Measurements from ENCODE around the gene KCNH4. TPM values are rescaled to one million over a fixed set of nuclear protein-coding genes. Genes with fewer than 3 reads are reported as not detected.
A peak's percentile ranks its signal among the peaks of the same experiment; 100 is the strongest.
"Not testable (repeated sequence)": the region's sequence is repeated elsewhere in the genome, so short reads cannot be mapped to it uniquely, and the experiment has no call there.

KCNH4 gene
- under 1 TPM; 0.23 to 0.54 TPM for total RNA-seq

DNA sequence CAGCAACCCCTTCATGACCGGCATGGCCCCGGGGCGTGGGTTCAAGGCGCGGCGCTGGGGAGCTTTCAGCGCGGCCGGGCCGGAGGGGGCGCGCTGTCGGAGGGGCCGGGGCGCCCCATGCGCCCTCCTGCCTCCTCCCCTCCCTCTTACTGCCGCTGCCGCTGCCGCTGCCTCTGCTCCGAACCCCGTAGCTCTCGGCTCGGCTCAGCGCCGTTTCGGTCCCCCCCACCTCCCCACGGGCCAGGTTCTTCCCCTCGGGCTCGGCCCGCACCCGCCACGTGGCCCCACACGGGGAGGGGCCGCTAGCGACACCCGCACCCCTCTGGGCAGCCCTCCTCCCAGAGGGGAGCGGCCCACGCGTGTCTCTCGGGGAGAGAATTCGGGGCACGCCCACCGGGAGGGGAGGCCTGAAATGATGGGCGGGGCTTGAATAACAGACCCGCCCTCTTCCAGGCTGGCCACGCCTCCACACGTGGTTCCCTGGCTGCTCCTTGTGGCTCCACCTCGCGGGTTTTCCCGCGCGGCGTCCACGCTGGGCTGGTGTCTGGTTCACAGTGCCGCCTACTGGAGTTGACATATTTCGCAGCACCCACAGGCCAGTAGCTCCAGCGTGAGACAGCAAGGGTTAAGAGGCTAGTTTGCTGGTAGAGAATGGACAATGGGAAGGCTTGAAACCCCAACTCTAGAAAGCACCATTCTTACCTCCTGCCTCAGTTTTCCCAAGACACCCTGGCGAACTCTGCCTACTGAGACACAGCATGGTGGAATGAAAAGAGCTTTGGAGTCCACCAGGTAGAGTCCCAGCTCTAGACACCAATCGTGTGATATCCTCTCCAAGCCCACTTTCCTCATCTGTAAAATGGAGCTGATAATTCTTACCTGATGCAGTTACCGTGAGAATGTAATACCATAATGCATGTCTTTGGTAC is at the start of gene KCNH4:
Gene KCNH4, minus strand, starts transcription at position 221 of the 929 bp plus-strand sequence. Its CDS starts 197 bp downstream, at position 24.
- Mint-ChIP-seq H3K36me3 (peaks cover 0 to 7% of the 10 kb centered on the region in 2 donors), H3K27ac (no peak within 1 kb of the TSS)

DNA sequence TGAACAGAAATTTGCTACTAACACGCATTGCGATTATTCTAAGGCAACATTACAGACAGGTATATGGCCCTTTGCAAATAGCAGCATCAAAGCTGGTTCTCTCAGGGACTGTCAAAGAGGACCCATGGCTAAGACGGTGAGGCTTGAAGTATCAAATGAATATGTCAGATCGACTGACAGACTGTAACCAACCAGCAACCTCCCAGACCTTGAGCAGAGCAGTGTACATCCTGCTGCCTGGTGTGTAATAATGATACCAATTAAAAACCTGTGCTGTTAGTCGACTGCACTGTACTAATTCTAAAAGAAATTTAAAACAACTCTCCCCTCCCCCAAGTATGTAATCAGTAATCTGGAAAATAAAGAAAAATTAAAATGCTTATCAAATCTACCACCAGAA is 49.3 kb upstream of the KCNH4 start:
- no peak overlapping the region for H3K27ac Mint-ChIP-seq
- H3K36me3 Mint-ChIP-seq, result no peaks in the 10 kb centered on the region
- ATAC-seq (peak; percentile 53 to 93), DNase-seq (ENCODE audit: low spot score in 2 of 2) (no peak)
- H3K9me3 Mint-ChIP-seq, result no peaks in the 10 kb centered on the region

More for the DNA sequence above, at the start of gene KCNH4:
- ATAC-seq (peak; percentile 47 to 74), DNase-seq (ENCODE audit: low spot score in 2 of 2) (peak; percentile 83 to 88)
- no peaks in the 10 kb centered on the region for H3K9me3 Mint-ChIP-seq

DNA sequence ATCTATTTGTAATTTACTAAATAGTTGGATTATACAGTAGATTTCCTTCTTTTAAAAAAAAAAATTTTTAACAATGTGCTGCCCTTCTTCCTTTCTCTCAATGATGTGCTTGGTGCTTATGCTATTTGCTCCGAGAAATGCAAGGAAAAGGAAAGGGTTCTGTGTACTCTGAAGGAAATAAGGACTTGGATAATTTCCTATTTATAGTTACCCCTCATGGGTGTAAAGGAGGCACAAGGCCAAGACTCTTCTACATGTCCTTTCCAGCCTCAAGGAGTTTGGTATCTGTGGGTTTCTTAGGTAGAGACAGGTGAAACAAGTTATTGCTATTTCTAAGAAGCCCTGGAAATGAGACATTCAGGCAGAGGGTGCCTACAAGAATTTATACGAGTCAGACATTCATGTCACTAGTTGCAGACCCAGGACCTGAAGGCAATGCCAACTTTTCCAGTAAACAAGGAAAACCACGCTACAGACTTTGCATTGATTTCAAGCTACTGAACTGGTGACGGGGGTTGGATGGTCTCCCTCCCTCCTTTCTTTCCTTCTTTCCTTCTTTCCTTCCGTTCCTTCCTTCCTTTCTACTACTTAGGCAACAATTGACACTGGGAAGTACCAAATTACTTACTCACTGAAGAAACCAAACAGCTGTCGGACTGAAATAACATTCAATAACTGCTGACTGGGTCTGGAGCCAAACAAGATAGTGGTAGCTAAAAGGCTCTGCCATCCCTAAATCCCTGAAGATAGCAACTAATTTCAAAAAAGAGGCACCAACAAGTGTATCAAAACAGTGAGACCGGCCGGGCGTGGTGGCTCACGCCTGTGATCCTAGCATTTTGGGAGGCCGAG is 47.1 kb upstream of the KCNH4 start:
- Mint-ChIP-seq H3K36me3 (no peaks in the 10 kb centered on the region), H3K27ac (peak overlapping the region; percentile 37 to 53), H3K9me3 (no peaks in the 10 kb centered on the region)
- DNase-seq (ENCODE audit: low spot score in 2 of 2) (no peak), ATAC-seq (peak in 1 of 2 donors; percentile 18)

DNA sequence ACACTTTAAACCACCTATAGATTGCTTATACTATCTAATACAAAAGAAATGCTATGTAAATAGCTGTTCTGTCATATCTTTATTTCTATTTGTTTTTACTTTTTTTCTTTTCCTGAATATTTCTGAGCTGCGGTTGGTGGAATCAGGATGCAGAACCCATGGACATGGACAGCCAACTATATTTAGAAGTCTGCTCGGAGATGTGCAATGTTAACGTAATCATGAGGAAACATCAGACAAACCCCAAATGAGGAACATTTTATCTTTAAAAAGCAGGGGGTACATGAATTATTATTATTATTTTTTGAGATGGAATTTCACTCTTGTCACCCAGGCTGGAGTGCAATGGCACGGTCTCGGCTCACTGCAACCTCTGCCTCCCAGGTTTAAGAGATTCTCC is 44.7 kb upstream of the KCNH4 start:
- Mint-ChIP-seq H3K9me3 (no peaks in the 10 kb centered on the region), H3K27ac (no peak overlapping the region), H3K36me3 (peaks cover 0 to 10% of the 10 kb centered on the region in 2 donors)
- ATAC-seq, result no peak
- DNase-seq (ENCODE audit: low spot score in 2 of 2), result no peak

DNA sequence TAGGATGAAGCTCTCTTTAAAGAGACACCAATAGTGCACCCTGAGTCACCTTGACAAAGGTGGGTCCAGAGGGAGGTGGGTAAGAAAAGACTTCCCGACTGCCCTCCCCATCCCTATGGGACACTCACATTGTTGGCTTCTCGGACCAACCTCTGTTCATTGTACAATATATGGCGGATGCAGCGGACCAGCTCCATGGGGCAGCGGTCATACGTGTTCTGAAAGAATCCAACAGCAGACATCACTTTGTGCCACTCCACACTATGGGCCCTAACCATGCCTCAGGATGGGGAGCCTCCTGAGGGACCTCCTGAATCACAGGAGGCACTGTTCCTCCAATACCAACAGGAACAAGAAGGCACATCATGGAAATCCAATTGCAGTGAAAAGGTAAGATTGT is 43.7 kb upstream of the KCNH4 start:
- no peak for DNase-seq (ENCODE audit: low spot score in 2 of 2)
- Mint-ChIP-seq H3K27ac (peak overlapping the region; percentile 3 to 29), H3K36me3 (peaks cover 0 to 10% of the 10 kb centered on the region in 2 donors), H3K9me3 (no peaks in the 10 kb centered on the region)
- ATAC-seq, result no peak

DNA sequence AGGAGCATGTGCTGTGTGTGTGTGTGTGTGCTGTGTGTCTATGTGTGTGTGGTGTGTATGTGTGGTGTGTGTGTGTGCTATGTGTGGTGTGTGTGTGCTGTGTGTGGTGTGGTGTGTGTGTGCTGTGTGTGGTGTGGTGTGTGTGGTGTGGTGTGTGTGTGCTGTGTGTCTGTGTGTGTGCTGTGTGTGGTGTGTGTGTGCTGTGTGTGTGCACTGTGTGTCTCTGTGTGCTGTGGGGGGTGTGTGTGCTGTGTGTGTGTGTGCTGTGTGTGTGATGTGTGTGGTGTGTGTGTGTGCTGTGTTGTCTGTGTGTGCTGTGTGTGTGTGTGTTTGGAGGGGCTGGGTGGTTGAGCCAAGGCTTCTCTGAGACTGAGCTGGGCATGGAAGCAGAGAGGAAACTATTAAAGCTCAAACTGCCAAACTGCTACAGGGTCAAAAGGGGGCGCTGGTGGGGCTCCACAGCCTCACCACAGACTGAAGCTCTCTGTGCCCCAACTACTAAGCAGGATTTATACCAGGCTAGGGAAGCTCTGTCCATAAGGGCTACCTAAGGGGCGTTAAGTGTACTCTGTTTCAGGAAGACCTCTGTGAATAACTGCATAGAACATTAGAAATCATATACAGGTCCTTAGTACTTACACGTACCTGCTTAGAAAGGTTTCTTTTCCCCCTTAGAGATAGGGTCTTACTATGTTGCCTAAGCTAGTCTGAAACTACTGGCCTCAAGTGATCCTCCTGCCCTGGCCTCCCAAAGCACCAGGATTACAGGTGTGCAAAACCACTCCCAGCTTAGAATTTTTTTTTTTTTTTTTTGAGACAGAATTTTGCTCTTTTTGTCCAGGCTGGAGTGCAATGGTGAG is 41.2 kb upstream of the KCNH4 start:
- Mint-ChIP-seq H3K27ac (peak overlapping the region; percentile 80 to 86), H3K36me3 (peaks cover 4 to 10% of the 10 kb centered on the region in 2 donors), H3K9me3 (no peaks in the 10 kb centered on the region)
- DNase-seq (ENCODE audit: low spot score in 2 of 2), result peak in 1 of 2 donors; percentile 51
- ATAC-seq, result peak; percentile 76 to 77

DNA sequence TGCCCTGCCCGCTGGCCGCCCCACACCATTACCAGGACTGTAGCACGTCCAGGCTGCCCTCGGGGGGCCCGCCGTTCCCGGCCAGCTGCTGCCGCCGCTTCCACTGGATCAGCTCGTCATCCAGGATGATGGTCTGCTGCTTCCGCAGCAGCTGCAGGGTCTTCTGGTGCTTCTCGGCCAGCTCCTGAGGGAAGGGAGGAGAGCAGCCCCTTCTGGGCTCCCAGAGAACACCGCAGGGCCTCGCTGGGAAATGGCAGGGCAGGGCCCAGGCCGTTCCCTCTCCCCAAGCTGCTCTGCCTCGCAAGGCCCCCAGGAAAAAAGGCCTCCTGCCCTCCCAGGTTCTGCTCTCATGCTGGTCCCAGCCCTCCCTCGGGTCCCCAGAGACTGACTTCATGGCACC is 38.3 kb upstream of the KCNH4 start:
- ATAC-seq, result peak in 1 of 2 donors; percentile 29

DNA sequence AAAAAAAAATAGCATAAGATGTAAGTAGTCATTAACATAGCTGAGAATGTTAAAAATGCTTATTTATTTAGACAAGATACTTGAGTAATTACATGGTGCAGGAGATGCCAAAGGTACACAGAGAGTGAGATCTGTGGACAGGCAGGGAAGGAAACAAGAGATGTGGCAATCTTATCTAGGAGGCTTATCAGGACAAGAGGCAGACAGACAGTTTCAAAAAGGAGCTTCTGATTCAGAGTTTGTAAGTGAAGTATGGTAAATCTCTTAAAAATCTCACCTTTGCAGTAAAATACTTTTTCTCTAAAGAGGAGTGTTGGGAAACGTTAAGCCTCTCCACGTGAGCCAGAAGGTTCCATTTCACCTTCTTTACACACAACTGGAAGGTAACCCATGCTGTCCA is 33.2 kb upstream of the KCNH4 start:
- Mint-ChIP-seq H3K27ac (peak overlapping the region in 1 of 2 donors; percentile 18), H3K36me3 (peaks cover 0 to 19% of the 10 kb centered on the region in 2 donors), H3K9me3 (no peaks in the 10 kb centered on the region)
- no peak for DNase-seq (ENCODE audit: low spot score in 2 of 2)
- ATAC-seq, result no peak

More for the DNA sequence above, 38.3 kb upstream of the KCNH4 start:
- not testable (repeated sequence) for H3K36me3 Mint-ChIP-seq; H3K9me3 Mint-ChIP-seq; DNase-seq (ENCODE audit: low spot score in 2 of 2); H3K27ac Mint-ChIP-seq

DNA sequence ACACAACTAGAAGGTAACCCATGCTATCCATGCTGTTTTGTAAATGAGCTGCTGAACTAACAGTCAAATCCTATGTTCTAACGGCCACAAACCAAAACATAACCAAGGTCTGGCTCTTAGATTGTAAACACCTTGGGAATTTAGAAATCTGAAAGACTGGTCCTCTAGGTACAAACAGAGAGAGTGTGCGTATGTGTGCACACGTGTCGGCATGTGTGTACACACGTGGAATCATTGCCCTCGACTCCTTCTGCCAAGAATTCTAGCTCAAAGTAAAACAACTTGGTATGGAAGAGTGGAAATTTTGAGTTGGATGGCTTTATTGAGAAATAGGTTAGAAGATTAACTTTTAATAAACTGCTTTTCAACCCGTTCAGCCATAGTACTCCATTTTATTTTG is 31.4 kb upstream of the KCNH4 start:
- ATAC-seq (no peak), DNase-seq (ENCODE audit: low spot score in 2 of 2) (no peak)
- Mint-ChIP-seq H3K27ac (no peak overlapping the region), H3K9me3 (no peaks in the 10 kb centered on the region), H3K36me3 (peaks cover 0 to 17% of the 10 kb centered on the region in 2 donors)

DNA sequence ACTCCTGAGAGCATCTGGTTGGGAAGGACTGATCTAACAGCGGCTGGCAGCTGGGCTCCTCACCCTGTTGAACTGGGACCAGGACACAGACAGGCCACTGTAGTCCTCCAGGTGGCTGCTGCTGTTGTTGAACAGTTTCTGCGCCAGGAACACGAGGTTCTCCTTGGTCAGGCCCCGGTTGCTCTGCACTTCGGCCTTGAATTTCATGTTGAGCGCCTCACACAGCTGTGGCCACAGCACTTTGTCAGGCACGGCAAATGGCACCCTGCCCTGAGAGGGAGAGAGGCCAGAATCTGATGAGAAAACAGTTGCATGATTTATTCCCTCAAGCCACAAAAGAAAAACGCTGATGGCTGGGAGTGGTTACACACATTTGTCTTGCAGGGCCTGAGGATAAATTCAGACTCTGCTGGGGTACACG is 31.0 kb upstream of the KCNH4 start:
- H3K36me3 Mint-ChIP-seq, result peaks cover 0 to 12% of the 10 kb centered on the region in 2 donors
- H3K9me3 Mint-ChIP-seq; DNase-seq (ENCODE audit: low spot score in 2 of 2); ATAC-seq; H3K27ac Mint-ChIP-seq: not testable (repeated sequence)

DNA sequence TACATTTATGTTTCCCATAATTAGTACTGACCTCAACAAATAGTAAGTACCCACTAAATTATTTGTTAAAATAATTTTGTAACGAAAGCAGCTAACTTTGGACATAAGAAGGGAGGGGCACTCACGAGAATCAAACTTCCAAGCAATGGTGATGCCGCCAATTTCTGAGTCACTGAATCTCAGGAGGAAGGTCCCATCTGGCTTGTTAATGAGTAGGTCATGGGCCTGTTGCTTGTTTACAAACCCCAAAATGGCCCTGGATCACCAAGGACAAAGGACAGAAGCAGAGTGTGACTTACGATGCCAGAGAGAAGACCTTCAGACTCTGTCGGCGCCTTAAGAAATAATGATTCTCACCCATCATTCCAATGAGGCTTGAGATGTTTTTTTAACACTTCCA is 29.1 kb upstream of the KCNH4 start:
- no peak for ATAC-seq
- no peak overlapping the region for H3K27ac Mint-ChIP-seq
- H3K36me3 Mint-ChIP-seq, result peaks cover 0 to 15% of the 10 kb centered on the region in 2 donors
- no peaks in the 10 kb centered on the region for H3K9me3 Mint-ChIP-seq
- DNase-seq (ENCODE audit: low spot score in 2 of 2), result no peak

DNA sequence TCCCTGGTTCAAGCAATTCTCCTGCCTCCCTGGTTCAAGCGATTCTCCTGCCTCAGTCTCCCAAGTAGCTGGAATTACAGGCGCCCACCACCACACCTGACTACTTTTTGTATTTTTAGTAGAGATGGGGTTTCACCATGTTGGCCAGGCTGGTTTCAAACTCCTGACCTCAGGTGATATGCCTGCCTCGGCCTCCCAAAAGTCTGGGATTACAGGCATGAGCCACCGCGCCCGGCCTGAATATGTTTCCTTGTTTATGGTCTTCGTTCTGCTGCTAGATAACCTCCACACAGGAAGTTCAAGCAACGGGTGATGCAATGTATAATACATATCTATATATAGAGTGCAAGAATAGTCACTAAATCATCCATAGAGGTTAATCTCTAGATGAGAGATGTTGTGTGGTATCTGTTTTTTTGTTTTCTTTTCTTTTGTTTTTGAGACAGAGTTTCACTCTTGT is 25.2 kb upstream of the KCNH4 start:
- not testable (repeated sequence) for DNase-seq (ENCODE audit: low spot score in 2 of 2); ATAC-seq; H3K9me3 Mint-ChIP-seq
- Mint-ChIP-seq H3K36me3 (peaks cover 0 to 15% of the 10 kb centered on the region in 2 donors), H3K27ac (peak overlapping the region in 1 of 2 donors; percentile 29)

DNA sequence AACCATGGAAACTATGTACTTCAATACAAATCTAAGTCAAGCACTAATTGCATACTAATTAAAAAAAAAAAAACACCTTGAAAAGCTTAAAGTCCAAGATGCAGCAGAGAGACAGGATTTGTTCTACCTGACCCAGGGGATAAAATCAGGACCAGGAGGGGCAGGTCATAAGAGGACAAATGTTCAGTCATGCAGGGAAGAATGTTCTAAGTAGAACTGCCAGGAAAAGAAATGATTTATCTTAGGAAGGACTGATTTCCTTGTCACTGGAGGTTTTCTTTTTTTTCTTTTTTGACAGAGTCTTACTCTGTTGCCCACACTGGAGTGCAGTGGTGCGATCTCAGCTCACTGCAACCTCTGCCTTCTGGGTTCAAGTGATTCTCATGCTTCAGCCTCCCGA is 22.4 kb upstream of the KCNH4 start:
- Mint-ChIP-seq H3K9me3 (no peaks in the 10 kb centered on the region), H3K27ac (peak overlapping the region; percentile 21 to 47), H3K36me3 (peaks cover 0 to 4% of the 10 kb centered on the region in 2 donors)
- ATAC-seq (no peak), DNase-seq (ENCODE audit: low spot score in 2 of 2) (no peak)

DNA sequence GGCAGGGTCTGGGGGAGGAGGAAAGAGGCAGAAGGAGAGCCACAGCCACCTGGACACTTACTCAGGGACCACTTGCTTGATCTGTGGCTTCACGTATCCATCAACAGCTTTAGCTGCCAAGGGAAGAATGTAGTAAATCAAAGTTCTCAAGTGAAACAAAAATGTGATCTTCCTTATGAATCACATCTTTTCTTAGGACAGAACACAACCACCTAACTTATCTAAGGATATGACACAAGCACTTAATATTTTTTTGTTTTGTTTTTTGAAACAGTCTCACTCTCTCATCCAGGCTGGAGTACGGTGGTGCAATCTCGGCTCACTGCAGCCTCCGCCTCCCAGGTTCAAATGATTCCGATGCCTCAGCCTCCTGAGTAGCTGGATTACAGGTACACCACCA is 21.8 kb upstream of the KCNH4 start:
- ATAC-seq (no peak), DNase-seq (ENCODE audit: low spot score in 2 of 2) (no peak)
- Mint-ChIP-seq H3K36me3 (peaks cover 0 to 4% of the 10 kb centered on the region in 2 donors), H3K9me3 (no peaks in the 10 kb centered on the region), H3K27ac (peak overlapping the region; percentile 21 to 72)

DNA sequence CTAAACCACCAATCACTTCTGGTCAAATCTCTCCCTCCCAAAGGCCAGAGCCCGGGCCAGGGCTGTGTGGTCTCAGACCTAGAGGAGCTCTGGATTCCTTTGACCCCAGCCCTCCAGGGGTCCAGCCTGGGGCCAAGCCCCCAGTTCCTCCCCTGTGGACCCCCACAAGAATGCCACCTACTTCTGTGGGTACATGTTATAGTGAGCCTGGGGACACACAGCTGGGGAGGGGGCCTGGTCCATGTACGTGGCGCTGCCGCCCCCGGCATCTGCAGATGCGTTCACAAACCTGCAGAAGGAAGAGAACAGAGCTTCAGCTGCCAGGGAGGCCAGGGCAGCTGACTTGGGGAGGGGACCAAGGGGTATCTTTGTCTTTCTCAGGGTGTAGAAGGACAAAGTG is 21.2 kb upstream of the KCNH4 start:
- peaks cover 0 to 4% of the 10 kb centered on the region in 2 donors for H3K36me3 Mint-ChIP-seq

DNA sequence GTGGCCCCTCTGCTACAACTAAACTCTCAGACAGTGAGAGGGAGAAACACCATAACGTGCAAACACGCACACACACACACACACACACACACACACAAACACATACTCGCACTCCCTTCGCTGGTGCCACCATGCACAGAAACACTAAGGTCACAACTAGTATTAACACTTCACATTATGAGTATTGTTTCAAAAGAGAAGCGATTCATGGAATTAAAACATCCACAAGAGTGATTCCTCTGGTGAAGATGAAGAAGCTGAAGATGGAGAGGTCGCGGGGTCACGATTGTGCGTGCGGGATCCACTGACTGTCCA is 20.5 kb upstream of the KCNH4 start:
- DNase-seq (ENCODE audit: low spot score in 2 of 2) (no peak), ATAC-seq (no peak)
- Mint-ChIP-seq H3K9me3 (no peaks in the 10 kb centered on the region), H3K36me3 (peaks cover 0 to 4% of the 10 kb centered on the region in 2 donors), H3K27ac (peak overlapping the region; percentile 10 to 21)

More for the DNA sequence above, 21.2 kb upstream of the KCNH4 start:
- H3K27ac Mint-ChIP-seq, result peak overlapping the region; percentile 21 to 72
- DNase-seq (ENCODE audit: low spot score in 2 of 2) (no peak), ATAC-seq (peak in 1 of 2 donors; percentile 13)
- no peaks in the 10 kb centered on the region for H3K9me3 Mint-ChIP-seq
